Measurements from ENCODE around the gene SLCO4A1.

SLCO4A1 gene

GRCh38 chr20:62662422-62662821, 20.1 kb downstream of the SLCO4A1 start:
- no peak overlapping the region for H2BK12ac ChIP-seq (ENCODE audit: low read length)
- no peaks in the 10 kb centered on the region for H3K4me1 ChIP-seq (ENCODE audit: control insufficient read depth in 1 of 2, insufficient read depth in 2 of 2, low read length in 2 of 2)
- WGBS (ENCODE audit: extremely low coverage, insufficient coverage, insufficient read length), result no CpG with 5 or more reads among the region's 6 CpGs
- no peaks in the 10 kb centered on the region for H3K79me2 ChIP-seq (ENCODE audit: control insufficient read depth, insufficient read depth, low read length, poor library complexity)
- no peak overlapping the region for H3K4me3 ChIP-seq (ENCODE audit: low read depth, low read length)
- no peak overlapping the region for H2AK5ac ChIP-seq (ENCODE audit: low read length)
- H3K9me3 ChIP-seq (ENCODE audit: insufficient read depth, low read depth, low read length), result no peaks in the 10 kb centered on the region
- H3K79me1 ChIP-seq (ENCODE audit: low read length), result no peaks in the 10 kb centered on the region
- H3K27ac ChIP-seq (ENCODE audit: low read depth, low read length), result no peak overlapping the region
- no peaks in the 10 kb centered on the region for H3K27me3 ChIP-seq (ENCODE audit: insufficient read depth, low read length)
- no peak overlapping the region for H3K18ac ChIP-seq (ENCODE audit: low read length)
- no peak overlapping the region for H2AFZ ChIP-seq (ENCODE audit: insufficient read depth, low read length, poor library complexity)
- no peak overlapping the region for H4K91ac ChIP-seq (ENCODE audit: low read depth, low read length)
- H3K14ac ChIP-seq (ENCODE audit: low read length), result no peak overlapping the region
- no peak overlapping the region for H3K4ac ChIP-seq (ENCODE audit: low read depth, low read length)
- H3K23ac ChIP-seq (ENCODE audit: low read length), result no peak overlapping the region
- no peak overlapping the region for H3K4me2 ChIP-seq (ENCODE audit: low read length)
- no peaks in the 10 kb centered on the region for H3K36me3 ChIP-seq (ENCODE audit: control insufficient read depth in 1 of 2, insufficient read depth in 2 of 2, low read length in 2 of 2)
- no peak overlapping the region for H4K12ac ChIP-seq (ENCODE audit: low read depth, low read length)
- H2BK5ac ChIP-seq (ENCODE audit: low read depth, low read length, poor library complexity), result no peak overlapping the region
- H3K9ac ChIP-seq (ENCODE audit: low read length), result no peak overlapping the region
- no peak overlapping the region for H2BK120ac ChIP-seq (ENCODE audit: insufficient read depth, low read length, poor library complexity)
- peak in 1 of 2 donors; percentile 40 for DNase-seq
- H4K8ac ChIP-seq (ENCODE audit: low read depth, low read length), result no peak overlapping the region

- Histone ChIP-seq H3K27me3 (ENCODE audit: insufficient read depth, low read length) (no peaks in the 10 kb centered on the region), H2BK12ac (ENCODE audit: low read length) (no peak overlapping the region), H3K27ac (ENCODE audit: low read depth, low read length) (no peak overlapping the region), H4K12ac (ENCODE audit: low read depth, low read length) (no peak overlapping the region), H3K4ac (ENCODE audit: low read depth, low read length) (no peak overlapping the region), H3K4me3 (ENCODE audit: low read depth, low read length) (no peak overlapping the region), H3K14ac (ENCODE audit: low read length) (no peak overlapping the region), H3K36me3 (ENCODE audit: control insufficient read depth in 1 of 2, insufficient read depth in 2 of 2, low read length in 2 of 2) (no peaks in the 10 kb centered on the region), H3K18ac (ENCODE audit: low read length) (no peak overlapping the region), H2AFZ (ENCODE audit: insufficient read depth, low read length, poor library complexity) (no peak overlapping the region), H3K9me3 (ENCODE audit: insufficient read depth, low read depth, low read length) (no peaks in the 10 kb centered on the region), H2BK120ac (ENCODE audit: insufficient read depth, low read length, poor library complexity) (no peak overlapping the region), H3K4me1 (ENCODE audit: control insufficient read depth in 1 of 2, insufficient read depth in 2 of 2, low read length in 2 of 2) (no peaks in the 10 kb centered on the region), H3K4me2 (ENCODE audit: low read length) (no peak overlapping the region), H3K9ac (ENCODE audit: low read length) (no peak overlapping the region), H2AK5ac (ENCODE audit: low read length) (no peak overlapping the region), H2BK5ac (ENCODE audit: low read depth, low read length, poor library complexity) (no peak overlapping the region), H3K79me1 (ENCODE audit: low read length) (no peaks in the 10 kb centered on the region), H3K79me2 (ENCODE audit: control insufficient read depth, insufficient read depth, low read length, poor library complexity) (no peaks in the 10 kb centered on the region), H4K8ac (ENCODE audit: low read depth, low read length) (no peak overlapping the region), H4K91ac (ENCODE audit: low read depth, low read length) (no peak overlapping the region), H3K23ac (ENCODE audit: low read length) (no peak overlapping the region)
- no peak for DNase-seq
- WGBS (ENCODE audit: extremely low coverage, insufficient coverage, insufficient read length), result no CpG with 5 or more reads among the region's 24 CpGs
Observed at GRCh38 chr20:62663145-62664018, 21.1 kb downstream of the SLCO4A1 start.

- no peak overlapping the region for H3K27ac ChIP-seq (ENCODE audit: low read depth, low read length)
- no peak overlapping the region for H2AK5ac ChIP-seq (ENCODE audit: low read length)
- H2BK12ac ChIP-seq (ENCODE audit: low read length), result no peak overlapping the region
- H3K4me3 ChIP-seq (ENCODE audit: low read depth, low read length), result no peak overlapping the region
- no peak overlapping the region for H3K9ac ChIP-seq (ENCODE audit: low read length)
- H3K23ac ChIP-seq (ENCODE audit: low read length), result no peak overlapping the region
- H4K12ac ChIP-seq (ENCODE audit: low read depth, low read length), result no peak overlapping the region
- H3K79me1 ChIP-seq (ENCODE audit: low read length), result no peaks in the 10 kb centered on the region
- no peak overlapping the region for H2BK120ac ChIP-seq (ENCODE audit: insufficient read depth, low read length, poor library complexity)
- H4K8ac ChIP-seq (ENCODE audit: low read depth, low read length), result no peak overlapping the region
- no peaks in the 10 kb centered on the region for H3K27me3 ChIP-seq (ENCODE audit: insufficient read depth, low read length)
- no CpG with 5 or more reads among the region's 18 CpGs for WGBS (ENCODE audit: extremely low coverage, insufficient coverage, insufficient read length)
- H3K36me3 ChIP-seq (ENCODE audit: control insufficient read depth in 1 of 2, insufficient read depth in 2 of 2, low read length in 2 of 2), result no peaks in the 10 kb centered on the region
- H2AFZ ChIP-seq (ENCODE audit: insufficient read depth, low read length, poor library complexity), result no peak overlapping the region
- H3K4ac ChIP-seq (ENCODE audit: low read depth, low read length), result no peak overlapping the region
- no peak overlapping the region for H3K4me2 ChIP-seq (ENCODE audit: low read length)
- DNase-seq, result no peak
- no peaks in the 10 kb centered on the region for H3K4me1 ChIP-seq (ENCODE audit: control insufficient read depth in 1 of 2, insufficient read depth in 2 of 2, low read length in 2 of 2)
- no peak overlapping the region for H2BK5ac ChIP-seq (ENCODE audit: low read depth, low read length, poor library complexity)
- no peaks in the 10 kb centered on the region for H3K79me2 ChIP-seq (ENCODE audit: control insufficient read depth, insufficient read depth, low read length, poor library complexity)
- H3K18ac ChIP-seq (ENCODE audit: low read length), result no peak overlapping the region
- H3K14ac ChIP-seq (ENCODE audit: low read length), result no peak overlapping the region
- H3K9me3 ChIP-seq (ENCODE audit: insufficient read depth, low read depth, low read length), result no peaks in the 10 kb centered on the region
- no peak overlapping the region for H4K91ac ChIP-seq (ENCODE audit: low read depth, low read length)
Observed at GRCh38 chr20:62664019-62664971, 22.0 kb downstream of the SLCO4A1 start.

GRCh38 chr20:62665153-62665754, 23.0 kb downstream of the SLCO4A1 start:
- Histone ChIP-seq H3K9me3 (ENCODE audit: insufficient read depth, low read depth, low read length) (no peaks in the 10 kb centered on the region), H3K79me1 (ENCODE audit: low read length) (no peaks in the 10 kb centered on the region), H4K12ac (ENCODE audit: low read depth, low read length) (no peak overlapping the region), H3K36me3 (ENCODE audit: control insufficient read depth in 1 of 2, insufficient read depth in 2 of 2, low read length in 2 of 2) (no peaks in the 10 kb centered on the region), H4K8ac (ENCODE audit: low read depth, low read length) (no peak overlapping the region), H3K27me3 (ENCODE audit: insufficient read depth, low read length) (no peaks in the 10 kb centered on the region), H3K4ac (ENCODE audit: low read depth, low read length) (no peak overlapping the region), H3K23ac (ENCODE audit: low read length) (no peak overlapping the region), H2BK12ac (ENCODE audit: low read length) (no peak overlapping the region), H3K79me2 (ENCODE audit: control insufficient read depth, insufficient read depth, low read length, poor library complexity) (no peaks in the 10 kb centered on the region), H3K9ac (ENCODE audit: low read length) (no peak overlapping the region), H3K18ac (ENCODE audit: low read length) (no peak overlapping the region), H2BK5ac (ENCODE audit: low read depth, low read length, poor library complexity) (no peak overlapping the region), H2AK5ac (ENCODE audit: low read length) (no peak overlapping the region), H3K4me3 (ENCODE audit: low read depth, low read length) (no peak overlapping the region), H2AFZ (ENCODE audit: insufficient read depth, low read length, poor library complexity) (no peak overlapping the region), H2BK120ac (ENCODE audit: insufficient read depth, low read length, poor library complexity) (no peak overlapping the region), H3K14ac (ENCODE audit: low read length) (no peak overlapping the region), H4K91ac (ENCODE audit: low read depth, low read length) (no peak overlapping the region), H3K27ac (ENCODE audit: low read depth, low read length) (no peak overlapping the region), H3K4me2 (ENCODE audit: low read length) (no peak overlapping the region), H3K4me1 (ENCODE audit: control insufficient read depth in 1 of 2, insufficient read depth in 2 of 2, low read length in 2 of 2) (no peaks in the 10 kb centered on the region)
- no peak for DNase-seq
- no CpG with 5 or more reads among the region's 12 CpGs for WGBS (ENCODE audit: extremely low coverage, insufficient coverage, insufficient read length)

All from trophoblast cell (in vitro differentiated cells and primary cell).